Neuronal stem cell (in vitro differentiated cells): ENCODE data around the gene MEN1.
A peak's percentile ranks its signal among the peaks of the same experiment; 100 is the strongest.

Experiments used
- DNase-seq: peaks from one replicate; pipeline ENCODE4 v3.0.0-alpha.2; 2013; ENCODE audit warnings: low spot score
- H2AFZ ChIP-seq: one replicate; pipeline ENCODE4 v1.6.1; 2013; ENCODE audit warnings: mild to moderate bottlenecking, low read length, inconsistent platforms
- H2AK5ac ChIP-seq: 2 replicates; pipeline ENCODE4 v1.6.1; 2013; ENCODE audit warnings: low read depth, mild to moderate bottlenecking, inconsistent platforms, low read length, moderate library complexity, mixed read lengths
- H2BK120ac ChIP-seq: 2 replicates; pipeline ENCODE4 v1.6.1; 2013; ENCODE audit warnings: low read depth, mild to moderate bottlenecking, inconsistent platforms, low read length, moderate library complexity, mixed read lengths
- H2BK12ac ChIP-seq: one replicate; pipeline ENCODE4 v1.6.1; 2013; ENCODE audit warnings: low read length, inconsistent platforms
- H2BK15ac ChIP-seq: 2 replicates; pipeline ENCODE4 v1.6.1; 2013; ENCODE audit warnings: mild to moderate bottlenecking, low read length, inconsistent platforms, mixed read lengths
- H2BK5ac ChIP-seq: one replicate; pipeline ENCODE4 v1.6.1; 2013; ENCODE audit warnings: inconsistent platforms, mild to moderate bottlenecking, low read length, moderate library complexity
- H3K14ac ChIP-seq: one replicate; pipeline ENCODE4 v1.6.1; 2013; ENCODE audit warnings: low read length, inconsistent platforms
- H3K18ac ChIP-seq: 2 replicates; pipeline ENCODE4 v1.6.1; 2013; ENCODE audit warnings: low read length, inconsistent platforms
- H3K23ac ChIP-seq: 2 replicates; pipeline ENCODE4 v1.6.1; 2013; ENCODE audit warnings: low read depth, mild to moderate bottlenecking, mixed read lengths, low read length, inconsistent platforms; ENCODE audit not compliant: poor library complexity
- H3K27ac ChIP-seq: replicated peaks from 3 replicates; pipeline ENCODE4 v1.5.1; 2013; ENCODE audit warnings: low read length, inconsistent platforms
- H3K27me3 ChIP-seq, 3 experiments: 2 replicates each; pipeline ENCODE4 v1.6.1; 2013; ENCODE audit warnings: low read length in 3 of 3, mild to moderate bottlenecking in 2 of 3, inconsistent platforms in 1 of 3, low read depth in 1 of 3, mixed read lengths in 1 of 3, moderate library complexity in 1 of 3; ENCODE audit not compliant: control insufficient read depth in 3 of 3, insufficient read depth in 3 of 3
- H3K36me3 ChIP-seq, 2 donors: replicated peaks in 1 of 2; 2 replicates each; pipeline ENCODE4 v1.6.1; 2013; ENCODE audit warnings: low read length in 2 of 2; ENCODE audit not compliant: control insufficient read depth in 2 of 2, insufficient read depth in 2 of 2
- H3K4ac ChIP-seq: 2 replicates; pipeline ENCODE4 v1.6.1; 2013; ENCODE audit warnings: inconsistent platforms, mild to moderate bottlenecking, low read length, moderate library complexity
- H3K4me1 ChIP-seq, 2 donors: 1 replicate in 1 of 2; 2 replicates in 1 of 2; pipeline ENCODE4 v1.6.1; 2013; ENCODE audit warnings: low read length in 2 of 2, low read depth in 1 of 2; ENCODE audit not compliant: control insufficient read depth in 2 of 2, insufficient read depth in 1 of 2
- H3K4me2 ChIP-seq: one replicate; pipeline ENCODE4 v1.6.1; 2013; ENCODE audit warnings: mild to moderate bottlenecking, low read length, inconsistent platforms; ENCODE audit not compliant: insufficient read depth, poor library complexity, severe bottlenecking
- H3K4me3 ChIP-seq, 2 donors: 2 replicates each; pipeline ENCODE4 v1.5.1; 2013; ENCODE audit warnings: low read length in 2 of 2, mild to moderate bottlenecking in 2 of 2, inconsistent platforms in 1 of 2, moderate library complexity in 1 of 2
- H3K79me1 ChIP-seq: one replicate; pipeline ENCODE4 v1.6.1; 2013; ENCODE audit warnings: low read depth, mild to moderate bottlenecking, inconsistent platforms, low read length, moderate library complexity
- H3K9ac ChIP-seq: one replicate; pipeline ENCODE4 v1.6.1; 2013; ENCODE audit warnings: mild to moderate bottlenecking, low read depth, low read length, inconsistent platforms; ENCODE audit not compliant: poor library complexity
- H3K9me3 ChIP-seq, 2 donors: replicated peaks in 1 of 2; 2 replicates each; pipeline versions ENCODE3 to v1.6.1; 2013; ENCODE audit warnings: low read length in 2 of 2, mild to moderate bottlenecking in 2 of 2, inconsistent platforms in 1 of 2, low read depth in 1 of 2, mixed read lengths in 1 of 2, moderate library complexity in 1 of 2; ENCODE audit not compliant: control insufficient read depth in 2 of 2, insufficient read depth in 1 of 2
- H4K8ac ChIP-seq: one replicate; pipeline ENCODE4 v1.6.1; 2013; ENCODE audit warnings: low read depth, mild to moderate bottlenecking, inconsistent platforms, low read length, moderate library complexity
- H4K91ac ChIP-seq: one replicate; pipeline ENCODE4 v1.6.1; 2013; ENCODE audit warnings: low read length, low read depth, mild to moderate bottlenecking, inconsistent platforms; ENCODE audit not compliant: poor library complexity
- WGBS, 2 donors: extraction: QIAGEN DNeasy Blood & Tissue Kit; methylation state at CpG; one replicate each; pipeline ENCODE4 v1.1.7; 2013; ENCODE audit warnings: missing lambda C conversion rate in 2 of 2, mixed read lengths in 1 of 2; ENCODE audit not compliant: insufficient read length in 2 of 2, insufficient replicate concordance in 1 of 2; ENCODE audit errors: extremely low coverage in 2 of 2; 5-methylcytosine and 5-hydroxymethylcytosine counted together

Gene MEN1

DNA sequence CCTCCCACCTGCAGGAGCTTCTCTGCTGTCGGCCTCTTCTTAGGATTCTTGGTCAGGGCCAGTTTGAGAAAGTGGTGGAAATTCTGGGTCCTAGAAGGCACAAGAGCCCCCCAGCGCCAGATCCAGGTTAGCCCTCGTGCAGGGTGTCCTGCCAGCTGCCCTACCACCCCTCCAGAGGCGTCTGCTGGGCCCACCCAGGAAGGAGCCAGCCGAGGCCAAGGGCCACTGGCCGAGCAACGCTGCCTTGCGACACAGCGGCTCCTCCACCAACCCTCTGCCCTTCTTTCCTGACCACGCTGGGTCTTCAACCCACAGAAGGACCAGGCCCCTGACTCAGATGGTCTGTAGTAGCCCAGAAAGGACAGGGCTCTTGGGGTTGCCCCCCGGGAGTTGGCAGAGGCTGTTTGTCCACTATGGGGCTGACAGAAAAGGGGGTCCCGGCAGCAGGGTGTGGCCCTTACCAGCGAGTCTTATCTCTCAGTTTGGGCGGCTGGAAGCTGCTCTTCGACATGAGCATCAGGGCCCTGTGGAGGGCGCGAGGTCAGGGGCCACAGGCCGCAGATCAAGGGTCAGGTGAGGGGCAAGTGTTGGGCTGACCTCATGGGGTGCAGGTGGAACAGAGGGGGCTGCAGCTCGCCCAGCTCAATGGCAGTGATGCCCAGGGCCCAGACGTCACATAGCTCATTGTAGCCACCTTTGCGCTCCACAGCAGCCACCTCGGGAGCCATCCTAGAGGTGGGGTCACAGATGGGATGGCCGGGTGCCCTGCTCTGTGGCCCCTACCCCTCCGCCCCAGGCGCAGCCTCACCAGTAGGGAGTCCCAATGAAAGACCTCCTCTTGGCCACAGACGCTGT, 9.8 kb downstream of the MEN1 start:
- no peaks in the 10 kb centered on the region for H3K9me3 ChIP-seq
- peak overlapping the region; percentile 44 for H3K23ac ChIP-seq
- peaks cover 17 to 19% of the 10 kb centered on the region in 2 donors for H3K36me3 ChIP-seq
- H3K4ac ChIP-seq = peak overlapping the region; percentile 53
- no peak overlapping the region for H3K27ac ChIP-seq
- no peak for DNase-seq
- no peak overlapping the region for H2AFZ ChIP-seq
- peaks cover 7 to 10% of the 10 kb centered on the region in 2 donors for H3K4me1 ChIP-seq
- no peak overlapping the region for H2BK12ac ChIP-seq
- peaks cover 7% of the 10 kb centered on the region for H3K79me1 ChIP-seq
- no peak overlapping the region for H3K4me2 ChIP-seq
- H3K27me3 ChIP-seq = no peaks in the 10 kb centered on the region
- H2AK5ac ChIP-seq = peak overlapping the region; percentile 84
- no CpG with 5 or more reads among the region's 26 CpGs for WGBS, 2 donors
- H3K18ac ChIP-seq = no peak overlapping the region
- no peak overlapping the region for H3K4me3 ChIP-seq
- H2BK120ac ChIP-seq = no peak overlapping the region
- no peak overlapping the region for H3K14ac ChIP-seq
- H3K9ac ChIP-seq = no peak overlapping the region
- H2BK5ac ChIP-seq = no peak overlapping the region
- no peak overlapping the region for H4K91ac ChIP-seq
- no peak overlapping the region for H4K8ac ChIP-seq
- H2BK15ac ChIP-seq = no peak overlapping the region

DNA sequence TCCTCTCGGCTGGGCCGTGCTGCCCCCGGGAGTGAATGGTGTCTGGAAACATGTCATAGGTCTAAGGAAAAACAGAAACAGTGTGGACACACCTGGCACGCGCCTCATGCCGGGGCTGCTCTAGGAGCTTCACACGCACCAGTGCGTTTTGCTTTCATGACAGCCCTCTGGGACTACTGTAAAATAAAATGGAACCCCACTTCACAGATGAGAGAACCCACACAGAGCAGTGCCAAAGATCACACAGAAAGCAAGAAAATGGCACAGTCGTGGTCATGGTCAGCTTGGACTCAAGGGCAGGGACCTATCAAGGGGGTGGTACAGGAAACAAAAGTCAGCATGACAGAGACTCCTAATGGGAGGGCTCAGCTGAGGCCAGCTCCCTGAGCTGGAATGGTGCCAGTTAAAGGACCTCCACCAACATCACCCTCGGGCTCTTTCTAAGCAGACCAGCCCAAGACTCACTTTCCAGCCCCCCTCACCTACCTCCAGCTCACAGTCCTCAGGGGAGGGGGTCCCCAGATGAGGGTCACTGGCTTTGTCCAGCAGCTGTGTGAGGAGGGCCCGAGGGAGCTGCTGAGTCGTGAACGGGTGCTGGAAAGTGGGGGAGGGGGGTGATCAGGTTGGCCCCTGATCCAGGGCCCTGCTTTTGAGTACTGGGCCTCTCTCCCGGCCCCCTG, 10.6 kb downstream of the MEN1 start:
- Histone ChIP-seq H3K4me2 (no peak overlapping the region), H2BK120ac (no peak overlapping the region), H3K23ac (no peak overlapping the region), H3K4me3 (no peak overlapping the region), H4K8ac (no peak overlapping the region), H3K4me1 (peaks cover 7 to 10% of the 10 kb centered on the region in 2 donors), H3K79me1 (peaks cover 4% of the 10 kb centered on the region), H3K27ac (no peak overlapping the region), H2AK5ac (peak overlapping the region; percentile 19), H2AFZ (no peak overlapping the region), H2BK12ac (no peak overlapping the region), H3K4ac (no peak overlapping the region), H3K14ac (no peak overlapping the region), H3K9me3 (no peaks in the 10 kb centered on the region), H2BK15ac (no peak overlapping the region), H2BK5ac (no peak overlapping the region), H4K91ac (no peak overlapping the region), H3K18ac (no peak overlapping the region), H3K36me3 (peaks cover 9 to 11% of the 10 kb centered on the region in 2 donors), H3K27me3 (no peaks in the 10 kb centered on the region), H3K9ac (no peak overlapping the region)
- no peak for DNase-seq
- WGBS, 2 donors = no CpG with 5 or more reads among the region's 14 CpGs

DNA sequence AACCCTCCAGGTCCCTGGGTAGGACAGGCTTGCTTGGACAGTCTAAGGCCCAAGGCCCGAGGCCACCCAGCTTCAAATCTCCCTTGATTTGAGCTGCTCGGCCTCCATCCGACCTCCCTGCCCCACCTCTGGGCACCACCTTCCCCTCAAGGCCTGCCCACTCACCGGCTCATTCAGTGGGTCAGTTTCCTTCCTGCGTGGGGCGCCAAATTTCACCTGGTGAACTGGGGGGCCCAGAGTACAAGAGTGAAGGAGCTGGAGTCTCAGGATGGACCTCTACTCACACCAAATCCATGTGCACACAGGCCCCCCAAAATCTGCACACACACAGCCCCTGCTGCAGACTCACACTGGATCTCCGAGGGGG, 11.1 kb downstream of the MEN1 start:
- H3K9ac ChIP-seq = no peak overlapping the region

More for the DNA sequence above, 11.1 kb downstream of the MEN1 start:
- Histone ChIP-seq H3K4ac (no peak overlapping the region), H3K4me3 (no peak overlapping the region), H3K27me3 (no peaks in the 10 kb centered on the region), H3K18ac (no peak overlapping the region), H2AK5ac (no peak overlapping the region), H3K4me2 (no peak overlapping the region), H2BK15ac (no peak overlapping the region), H3K9me3 (no peaks in the 10 kb centered on the region), H3K14ac (no peak overlapping the region), H3K23ac (no peak overlapping the region), H2BK120ac (no peak overlapping the region), H3K4me1 (peaks cover 7 to 10% of the 10 kb centered on the region in 2 donors), H4K8ac (no peak overlapping the region), H2AFZ (no peak overlapping the region), H2BK5ac (no peak overlapping the region), H2BK12ac (no peak overlapping the region), H4K91ac (no peak overlapping the region), H3K79me1 (peaks cover 4% of the 10 kb centered on the region), H3K36me3 (peaks cover 5 to 9% of the 10 kb centered on the region in 2 donors), H3K27ac (no peak overlapping the region)
- no peak for DNase-seq
- no CpG with 5 or more reads among the region's 7 CpGs for WGBS, 2 donors
